ENCODE results near the gene ZDHHC4.

- TF ChIP-seq CTCF (IDR thresholded peaks at IDR 0.05; ENCODE audit: low read depth, low read length, poor library complexity, severe bottlenecking) (no peak), EZH2phosphoT487 (IDR thresholded peaks at IDR 0.05; ENCODE audit: borderline replicate concordance, low read length) (no peak)
Measured at GRCh38 chr7:6545398-6546126, 31.7 kb upstream of the ZDHHC4 start.

Data from DOHH2 (cell line).